SK-N-SH treated with all-trans-retinoic acid at 6 μM for 48 hours (cell line): ENCODE data around the gene KLHL33.
A peak's percentile ranks its signal among the peaks of the same experiment; 100 is the strongest.

Experiments used
- ATAC-seq: fragments of 200-7000 bp; cut with Tn5 transposase; 3 replicates; pipeline ENCODE4 v1.9.1; 2020; ENCODE audit warnings: mild to moderate bottlenecking, moderate library complexity
- ARNTL ChIP-seq: fragments of 450-650 bp; formaldehyde crosslinking; IDR thresholded peaks from 2 replicates; pipeline ENCODE4 v1.5.0; 2020; ENCODE audit warnings: low read depth, mild to moderate bottlenecking, moderate library complexity, borderline replicate concordance
- BACH2 ChIP-seq: fragments of 250-450 bp; sonication (Bioruptor Pico); IDR thresholded peaks from 2 replicates; pipeline ENCODE4 v1.9.0; 2021; ENCODE audit warnings: mild to moderate bottlenecking, borderline replicate concordance
- CSDC2 ChIP-seq: fragments of 250-450 bp; sonication (Bioruptor Pico); IDR thresholded peaks from 2 replicates; pipeline ENCODE4 v1.5.0; 2020; ENCODE audit warnings: mild to moderate bottlenecking, moderate library complexity
- ESRRG ChIP-seq: fragments of 250-450 bp; sonication (Bioruptor Pico); IDR thresholded peaks from 2 replicates; pipeline ENCODE4 v1.6.1; 2021; ENCODE audit warnings: mild to moderate bottlenecking
- GLIS3 ChIP-seq: fragments of 250-450 bp; sonication (Bioruptor Pico); IDR thresholded peaks from 2 replicates; pipeline ENCODE4 v1.5.0; 2020; ENCODE audit warnings: mild to moderate bottlenecking, moderate library complexity
- PPARA ChIP-seq: fragments of 250-450 bp; sonication (Bioruptor Pico); IDR thresholded peaks from 2 replicates; pipeline ENCODE4 v1.5.0; 2020; ENCODE audit warnings: mild to moderate bottlenecking, borderline replicate concordance
- RARB ChIP-seq: fragments of 250-450 bp; sonication (Bioruptor Pico); IDR thresholded peaks from 2 replicates; pipeline ENCODE4 v1.8.0; 2021; ENCODE audit warnings: mild to moderate bottlenecking, moderate library complexity
- SNAI2 ChIP-seq: fragments of 250-450 bp; sonication (Bioruptor Pico); IDR thresholded peaks from 2 replicates; pipeline ENCODE4 v1.5.0; 2020; ENCODE audit warnings: mild to moderate bottlenecking, moderate library complexity
- TCF4 ChIP-seq: fragments of 250-450 bp; sonication (Bioruptor Pico); IDR thresholded peaks from 2 replicates; pipeline ENCODE4 v1.8.0; 2021; ENCODE audit warnings: mild to moderate bottlenecking, moderate library complexity, borderline replicate concordance
- TOX ChIP-seq: fragments of 250-450 bp; sonication (Bioruptor Pico); IDR thresholded peaks from 2 replicates; pipeline ENCODE4 v1.8.0; 2021; ENCODE audit warnings: mild to moderate bottlenecking, moderate library complexity, borderline replicate concordance
- ZC3H10 ChIP-seq: fragments of 250-450 bp; sonication (Bioruptor Pico); IDR thresholded peaks from 2 replicates; pipeline ENCODE4 v1.5.1; 2021; ENCODE audit warnings: mild to moderate bottlenecking, moderate library complexity
- ZFP30 ChIP-seq: fragments of 450-650 bp; formaldehyde crosslinking; IDR thresholded peaks from 2 replicates; pipeline ENCODE4 v1.5.0; 2022; ENCODE audit warnings: mild to moderate bottlenecking, moderate library complexity
- ZNF565 ChIP-seq: fragments of 450-650 bp; formaldehyde crosslinking; conservative IDR thresholded peaks from 2 replicates; pipeline ENCODE4 v1.5.0; 2020; ENCODE audit warnings: low read depth, mild to moderate bottlenecking, moderate library complexity
- ZNF8 ChIP-seq: fragments of 450-650 bp; formaldehyde crosslinking; IDR thresholded peaks from 2 replicates; pipeline ENCODE4 v1.5.0; 2020; ENCODE audit warnings: mild to moderate bottlenecking, moderate library complexity
- TF ChIP-seq, protein P1 (sequence below): fragments of 250-450 bp; sonication (Bioruptor Pico); IDR thresholded peaks from 2 replicates; pipeline ENCODE4 v1.8.0; 2021; ENCODE audit warnings: low read depth, mild to moderate bottlenecking, moderate library complexity, borderline replicate concordance
- TF ChIP-seq, protein P2 (sequence below): fragments of 250-450 bp; sonication (Bioruptor Pico); IDR thresholded peaks from 2 replicates; pipeline ENCODE4 v1.8.0; 2020; ENCODE audit warnings: mild to moderate bottlenecking, moderate library complexity, borderline replicate concordance
- TF ChIP-seq, protein P3 (sequence below): fragments of 250-450 bp; sonication (Bioruptor Pico); IDR thresholded peaks from 2 replicates; pipeline ENCODE4 v1.5.0; 2020; ENCODE audit warnings: mild to moderate bottlenecking, moderate library complexity
- TF ChIP-seq, protein P4 (sequence below): fragments of 250-450 bp; sonication (Bioruptor Pico); IDR thresholded peaks from 2 replicates; pipeline ENCODE4 v1.5.1; 2021; ENCODE audit warnings: mild to moderate bottlenecking, moderate library complexity
- TF ChIP-seq, protein P5 (sequence below): fragments of 250-450 bp; sonication (Bioruptor Pico); IDR thresholded peaks from 2 replicates; pipeline ENCODE4 v1.5.1; 2020; ENCODE audit warnings: low read depth, mild to moderate bottlenecking, moderate library complexity

Gene KLHL33

DNA sequence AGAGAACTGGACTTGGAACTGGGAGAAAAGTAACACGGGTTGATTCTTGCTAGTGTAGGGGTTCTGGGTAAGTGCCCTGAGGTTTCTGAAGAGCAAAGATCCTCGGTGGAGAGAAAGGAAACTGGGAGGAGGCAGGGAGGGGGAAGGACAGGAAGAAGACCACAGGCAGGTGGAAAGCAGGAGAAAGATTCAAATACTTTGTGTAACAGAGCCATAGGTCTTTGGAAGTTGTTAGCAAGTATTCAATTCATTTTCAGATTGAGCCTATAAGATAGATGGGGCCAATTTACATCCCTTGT lies 34.6 kb upstream of the KLHL33 start:
- TF ChIP-seq, protein P1, sequence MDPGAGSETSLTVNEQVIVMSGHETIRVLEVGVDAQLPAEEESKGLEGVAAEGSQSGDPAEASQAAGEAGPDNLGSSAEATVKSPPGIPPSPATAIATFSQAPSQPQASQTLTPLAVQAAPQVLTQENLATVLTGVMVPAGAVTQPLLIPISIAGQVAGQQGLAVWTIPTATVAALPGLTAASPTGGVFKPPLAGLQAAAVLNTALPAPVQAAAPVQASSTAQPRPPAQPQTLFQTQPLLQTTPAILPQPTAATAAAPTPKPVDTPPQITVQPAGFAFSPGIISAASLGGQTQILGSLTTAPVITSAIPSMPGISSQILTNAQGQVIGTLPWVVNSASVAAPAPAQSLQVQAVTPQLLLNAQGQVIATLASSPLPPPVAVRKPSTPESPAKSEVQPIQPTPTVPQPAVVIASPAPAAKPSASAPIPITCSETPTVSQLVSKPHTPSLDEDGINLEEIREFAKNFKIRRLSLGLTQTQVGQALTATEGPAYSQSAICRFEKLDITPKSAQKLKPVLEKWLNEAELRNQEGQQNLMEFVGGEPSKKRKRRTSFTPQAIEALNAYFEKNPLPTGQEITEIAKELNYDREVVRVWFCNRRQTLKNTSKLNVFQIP (CRISPR knock-in tag), result no peak
- TF ChIP-seq, protein P2, sequence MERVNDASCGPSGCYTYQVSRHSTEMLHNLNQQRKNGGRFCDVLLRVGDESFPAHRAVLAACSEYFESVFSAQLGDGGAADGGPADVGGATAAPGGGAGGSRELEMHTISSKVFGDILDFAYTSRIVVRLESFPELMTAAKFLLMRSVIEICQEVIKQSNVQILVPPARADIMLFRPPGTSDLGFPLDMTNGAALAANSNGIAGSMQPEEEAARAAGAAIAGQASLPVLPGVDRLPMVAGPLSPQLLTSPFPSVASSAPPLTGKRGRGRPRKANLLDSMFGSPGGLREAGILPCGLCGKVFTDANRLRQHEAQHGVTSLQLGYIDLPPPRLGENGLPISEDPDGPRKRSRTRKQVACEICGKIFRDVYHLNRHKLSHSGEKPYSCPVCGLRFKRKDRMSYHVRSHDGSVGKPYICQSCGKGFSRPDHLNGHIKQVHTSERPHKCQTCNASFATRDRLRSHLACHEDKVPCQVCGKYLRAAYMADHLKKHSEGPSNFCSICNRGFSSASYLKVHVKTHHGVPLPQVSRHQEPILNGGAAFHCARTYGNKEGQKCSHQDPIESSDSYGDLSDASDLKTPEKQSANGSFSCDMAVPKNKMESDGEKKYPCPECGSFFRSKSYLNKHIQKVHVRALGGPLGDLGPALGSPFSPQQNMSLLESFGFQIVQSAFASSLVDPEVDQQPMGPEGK (CRISPR knock-in tag), result no peak
- ATAC-seq, result no peak

DNA sequence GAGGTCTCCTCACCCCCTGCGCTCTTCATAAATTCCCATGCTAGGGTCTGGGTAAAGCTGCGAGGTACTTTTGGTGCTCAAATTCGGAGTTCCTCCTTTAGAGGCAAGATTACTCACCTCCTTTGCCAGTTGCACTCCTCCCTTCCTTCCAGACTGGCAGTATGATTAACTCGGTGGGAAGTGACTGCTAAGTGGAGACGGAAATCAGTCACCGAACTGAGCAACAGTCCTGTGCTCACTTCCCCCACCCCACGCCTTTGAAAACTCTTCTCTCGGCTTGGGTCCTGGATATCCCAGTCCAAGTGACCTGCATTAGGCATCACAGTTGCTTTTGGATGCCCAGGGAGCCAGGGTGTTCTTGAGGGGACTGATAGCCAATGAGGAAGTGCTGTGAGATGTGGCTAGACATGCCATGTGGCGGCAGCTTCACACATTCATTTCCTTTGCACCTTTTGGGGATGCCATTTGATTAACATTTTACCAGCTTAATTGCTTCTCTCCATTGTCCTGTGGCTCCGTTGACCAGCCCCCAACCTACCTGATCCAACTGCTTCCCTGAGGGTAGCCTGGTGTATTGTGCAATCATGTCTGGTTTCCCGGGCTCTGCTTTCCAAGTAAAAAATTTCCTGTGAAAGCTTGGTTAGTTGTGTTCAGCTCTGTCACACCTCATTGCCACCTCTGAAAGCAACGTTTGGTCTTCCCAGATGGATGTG lies 34.1 kb upstream of the KLHL33 start:
- TF ChIP-seq ZC3H10 (CRISPR knock-in tag) (no peak), BACH2 (no peak), TOX (CRISPR knock-in tag) (no peak), ESRRG (CRISPR knock-in tag) (no peak), CSDC2 (no peak), ARNTL (CRISPR knock-in tag) (no peak), RARB (CRISPR knock-in tag) (no peak), PPARA (no peak)
- TF ChIP-seq, protein P3, sequence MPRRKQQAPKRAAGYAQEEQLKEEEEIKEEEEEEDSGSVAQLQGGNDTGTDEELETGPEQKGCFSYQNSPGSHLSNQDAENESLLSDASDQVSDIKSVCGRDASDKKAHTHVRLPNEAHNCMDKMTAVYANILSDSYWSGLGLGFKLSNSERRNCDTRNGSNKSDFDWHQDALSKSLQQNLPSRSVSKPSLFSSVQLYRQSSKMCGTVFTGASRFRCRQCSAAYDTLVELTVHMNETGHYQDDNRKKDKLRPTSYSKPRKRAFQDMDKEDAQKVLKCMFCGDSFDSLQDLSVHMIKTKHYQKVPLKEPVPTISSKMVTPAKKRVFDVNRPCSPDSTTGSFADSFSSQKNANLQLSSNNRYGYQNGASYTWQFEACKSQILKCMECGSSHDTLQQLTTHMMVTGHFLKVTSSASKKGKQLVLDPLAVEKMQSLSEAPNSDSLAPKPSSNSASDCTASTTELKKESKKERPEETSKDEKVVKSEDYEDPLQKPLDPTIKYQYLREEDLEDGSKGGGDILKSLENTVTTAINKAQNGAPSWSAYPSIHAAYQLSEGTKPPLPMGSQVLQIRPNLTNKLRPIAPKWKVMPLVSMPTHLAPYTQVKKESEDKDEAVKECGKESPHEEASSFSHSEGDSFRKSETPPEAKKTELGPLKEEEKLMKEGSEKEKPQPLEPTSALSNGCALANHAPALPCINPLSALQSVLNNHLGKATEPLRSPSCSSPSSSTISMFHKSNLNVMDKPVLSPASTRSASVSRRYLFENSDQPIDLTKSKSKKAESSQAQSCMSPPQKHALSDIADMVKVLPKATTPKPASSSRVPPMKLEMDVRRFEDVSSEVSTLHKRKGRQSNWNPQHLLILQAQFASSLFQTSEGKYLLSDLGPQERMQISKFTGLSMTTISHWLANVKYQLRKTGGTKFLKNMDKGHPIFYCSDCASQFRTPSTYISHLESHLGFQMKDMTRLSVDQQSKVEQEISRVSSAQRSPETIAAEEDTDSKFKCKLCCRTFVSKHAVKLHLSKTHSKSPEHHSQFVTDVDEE (CRISPR knock-in tag), result no peak
- TF ChIP-seq, protein P2 (CRISPR knock-in tag), result no peak
- TF ChIP-seq, protein P1 (CRISPR knock-in tag), result no peak
- TF ChIP-seq, protein P4, sequence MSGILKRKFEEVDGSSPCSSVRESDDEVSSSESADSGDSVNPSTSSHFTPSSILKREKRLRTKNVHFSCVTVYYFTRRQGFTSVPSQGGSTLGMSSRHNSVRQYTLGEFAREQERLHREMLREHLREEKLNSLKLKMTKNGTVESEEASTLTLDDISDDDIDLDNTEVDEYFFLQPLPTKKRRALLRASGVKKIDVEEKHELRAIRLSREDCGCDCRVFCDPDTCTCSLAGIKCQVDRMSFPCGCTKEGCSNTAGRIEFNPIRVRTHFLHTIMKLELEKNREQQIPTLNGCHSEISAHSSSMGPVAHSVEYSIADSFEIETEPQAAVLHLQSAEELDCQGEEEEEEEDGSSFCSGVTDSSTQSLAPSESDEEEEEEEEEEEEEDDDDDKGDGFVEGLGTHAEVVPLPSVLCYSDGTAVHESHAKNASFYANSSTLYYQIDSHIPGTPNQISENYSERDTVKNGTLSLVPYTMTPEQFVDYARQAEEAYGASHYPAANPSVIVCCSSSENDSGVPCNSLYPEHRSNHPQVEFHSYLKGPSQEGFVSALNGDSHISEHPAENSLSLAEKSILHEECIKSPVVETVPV (CRISPR knock-in tag), result no peak
- ATAC-seq, result peak; percentile 65

DNA sequence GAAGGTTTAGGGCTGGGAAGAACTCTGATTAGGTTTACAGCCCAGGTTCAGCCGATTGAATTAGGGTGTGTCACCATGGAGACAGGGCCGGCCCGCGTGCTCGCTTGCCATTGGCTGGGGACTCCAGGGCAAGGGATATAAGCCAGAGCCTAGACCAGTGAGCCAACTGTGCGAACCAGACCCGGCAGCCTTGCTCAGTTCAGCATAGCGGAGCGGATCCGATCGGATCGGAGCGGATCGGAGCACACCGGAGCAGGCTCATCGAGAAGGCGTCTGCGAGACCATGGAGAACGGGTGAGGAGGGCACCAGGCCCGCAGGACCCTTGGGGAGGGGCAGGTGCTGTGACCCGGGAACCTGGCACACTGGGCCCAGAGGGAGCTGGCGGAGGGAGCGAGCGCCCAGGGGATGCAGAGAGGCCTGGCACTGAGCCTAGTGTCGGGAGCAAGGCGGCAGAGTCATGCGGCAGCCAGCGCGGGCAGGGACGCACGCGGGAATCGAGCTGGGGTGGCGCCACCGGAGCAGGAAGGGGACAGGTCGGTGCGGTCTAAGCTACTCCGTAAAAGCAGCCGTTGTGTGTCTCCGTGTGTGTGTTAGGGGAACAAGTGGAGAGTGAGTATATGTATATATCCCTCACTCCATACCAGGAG lies 33.4 kb upstream of the KLHL33 start, which contains the start of gene PNP:
TSS of gene PNP (plus strand) at position 165 of the 648 bp plus-strand sequence. CDS start at position 284, 119 bp downstream.
- peak; percentile 98 for ATAC-seq
- TF ChIP-seq, protein P5, sequence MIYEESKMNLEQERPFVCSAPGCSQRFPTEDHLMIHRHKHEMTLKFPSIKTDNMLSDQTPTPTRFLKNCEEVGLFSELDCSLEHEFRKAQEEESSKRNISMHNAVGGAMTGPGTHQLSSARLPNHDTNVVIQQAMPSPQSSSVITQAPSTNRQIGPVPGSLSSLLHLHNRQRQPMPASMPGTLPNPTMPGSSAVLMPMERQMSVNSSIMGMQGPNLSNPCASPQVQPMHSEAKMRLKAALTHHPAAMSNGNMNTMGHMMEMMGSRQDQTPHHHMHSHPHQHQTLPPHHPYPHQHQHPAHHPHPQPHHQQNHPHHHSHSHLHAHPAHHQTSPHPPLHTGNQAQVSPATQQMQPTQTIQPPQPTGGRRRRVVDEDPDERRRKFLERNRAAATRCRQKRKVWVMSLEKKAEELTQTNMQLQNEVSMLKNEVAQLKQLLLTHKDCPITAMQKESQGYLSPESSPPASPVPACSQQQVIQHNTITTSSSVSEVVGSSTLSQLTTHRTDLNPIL (CRISPR knock-in tag), result no peak
- TF ChIP-seq TOX (CRISPR knock-in tag) (no peak), ZNF565 (CRISPR knock-in tag) (no peak), ZFP30 (CRISPR knock-in tag) (no peak), GLIS3 (CRISPR knock-in tag) (no peak), TCF4 (no peak), ZNF8 (no peak), SNAI2 (CRISPR knock-in tag) (no peak), BACH2 (no peak)
- TF ChIP-seq, protein P3 (CRISPR knock-in tag), result no peak
